NCI-H2196 treated with DMSO at 0.1 percent for 48 hours (cell line): Measurements from ENCODE around the gene UGT1A9.

Experiments
- DNase-seq: peaks from one replicate; lab custom pipeline; 2025; ENCODE audit not compliant: unreplicated experiment; lab: John Stamatoyannopoulos, UW

UGT1A9 gene

DNA sequence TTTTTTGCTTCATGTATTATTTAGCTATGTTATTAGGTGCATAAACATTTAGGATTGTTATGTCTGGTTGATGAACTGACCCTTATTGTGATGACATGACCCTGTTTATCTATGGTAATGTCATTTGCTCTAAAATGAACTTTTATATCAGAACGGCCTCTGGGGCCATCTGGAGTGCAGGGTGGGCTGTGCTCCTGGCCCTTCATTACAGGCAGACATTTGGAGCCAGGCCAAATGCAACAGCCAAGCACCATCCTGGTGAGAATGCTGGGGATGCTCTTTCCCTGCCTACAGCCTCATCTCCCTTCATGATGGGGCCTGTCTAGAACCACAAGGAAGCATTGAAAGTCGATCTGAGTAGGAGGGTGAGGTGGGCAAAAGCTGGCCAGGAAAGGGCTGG, 144.6 kb downstream of the UGT1A9 start:
- DNase-seq = no peak

GRCh38 chr2:233816771-233817170, 145.1 kb downstream of the UGT1A9 start:
- no peak for DNase-seq

- DNase-seq = no peak
Observed at GRCh38 chr2:233817361-233817911, 145.7 kb downstream of the UGT1A9 start.

DNA sequence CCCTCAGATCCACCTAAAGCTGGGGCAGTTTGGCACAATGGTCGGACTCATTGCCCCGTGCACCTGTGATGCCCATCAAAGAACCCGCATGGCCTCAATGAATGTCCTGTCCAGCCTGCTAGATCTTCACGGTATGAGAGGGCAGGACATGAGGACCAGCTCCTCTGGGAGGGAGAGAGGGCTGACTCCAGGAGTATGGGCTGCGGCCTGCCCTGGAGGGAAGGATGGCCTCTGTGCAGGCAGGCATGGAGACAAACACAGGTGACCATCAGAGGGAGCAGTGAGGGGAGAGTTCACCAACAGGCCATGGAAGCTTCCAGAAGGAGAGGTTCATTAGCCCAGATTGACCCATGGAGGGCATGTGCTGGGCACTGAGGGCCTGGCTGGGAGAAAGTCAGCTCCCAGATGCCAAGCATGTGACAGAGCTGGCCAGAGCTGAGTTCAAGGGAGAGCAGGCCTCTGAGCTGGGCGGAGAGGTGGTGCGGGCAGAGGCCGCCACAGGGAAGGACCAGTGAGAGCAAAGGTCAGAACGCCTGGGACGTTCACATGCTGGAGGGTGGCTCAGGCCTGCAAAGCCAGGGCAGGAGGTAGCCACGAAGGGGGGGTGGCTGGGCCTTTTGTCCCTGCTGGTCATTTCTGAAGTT, 146.4 kb downstream of the UGT1A9 start:
- DNase-seq = no peak

DNA sequence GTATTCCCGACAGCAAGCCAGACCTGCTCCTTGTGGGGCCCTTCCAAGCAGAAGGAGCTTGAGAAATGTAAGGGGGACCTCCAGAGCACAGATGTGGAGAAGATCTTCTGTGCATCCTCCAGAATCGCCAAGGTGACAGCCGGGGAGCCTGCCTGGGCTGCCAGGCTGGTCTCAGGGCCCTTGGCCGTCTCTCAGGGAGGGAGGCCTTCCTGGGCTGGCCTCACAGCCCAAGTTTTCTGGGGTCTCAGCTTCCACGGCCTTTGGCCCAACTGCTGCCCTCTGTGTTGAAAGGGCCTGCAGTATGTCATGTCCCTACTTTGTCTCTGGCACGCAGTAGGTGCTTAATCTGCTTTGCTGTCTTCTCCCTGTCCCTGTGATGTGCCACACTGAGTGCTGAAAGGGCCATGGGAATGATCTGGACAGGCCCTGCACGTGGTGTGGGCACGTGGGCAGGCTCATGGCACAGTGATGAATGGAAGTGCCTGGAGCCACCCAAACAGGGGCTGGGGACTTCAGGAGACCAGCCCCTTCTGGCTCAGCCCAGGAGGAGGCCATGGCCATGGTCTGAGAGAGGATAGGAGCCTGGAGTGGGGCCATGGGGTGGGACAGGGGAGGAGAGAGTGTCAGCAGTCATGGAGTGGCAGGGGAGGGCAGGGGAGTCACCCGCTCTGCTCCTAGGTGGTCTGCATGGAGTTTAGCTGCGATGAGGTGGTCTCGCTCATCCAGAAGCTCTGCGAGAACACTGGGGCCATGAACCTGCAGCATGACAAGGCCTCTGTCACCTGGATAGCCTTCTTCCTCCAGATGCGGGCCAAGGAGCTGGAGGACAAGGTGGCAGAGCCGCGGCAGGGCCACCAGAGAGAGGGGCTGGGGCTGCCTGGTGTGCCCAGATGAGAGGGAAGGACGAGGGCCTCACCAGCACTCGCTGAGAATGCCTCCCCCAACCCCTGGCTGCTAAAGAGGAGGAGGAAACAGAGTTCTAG, 147.2 kb downstream of the UGT1A9 start:
- no peak for DNase-seq

- DNase-seq = no peak
Observed at GRCh38 chr2:233819884-233820773, 148.4 kb downstream of the UGT1A9 start.

- no peak for DNase-seq
Observed at GRCh38 chr2:233820774-233821105, 149.0 kb downstream of the UGT1A9 start.

DNA sequence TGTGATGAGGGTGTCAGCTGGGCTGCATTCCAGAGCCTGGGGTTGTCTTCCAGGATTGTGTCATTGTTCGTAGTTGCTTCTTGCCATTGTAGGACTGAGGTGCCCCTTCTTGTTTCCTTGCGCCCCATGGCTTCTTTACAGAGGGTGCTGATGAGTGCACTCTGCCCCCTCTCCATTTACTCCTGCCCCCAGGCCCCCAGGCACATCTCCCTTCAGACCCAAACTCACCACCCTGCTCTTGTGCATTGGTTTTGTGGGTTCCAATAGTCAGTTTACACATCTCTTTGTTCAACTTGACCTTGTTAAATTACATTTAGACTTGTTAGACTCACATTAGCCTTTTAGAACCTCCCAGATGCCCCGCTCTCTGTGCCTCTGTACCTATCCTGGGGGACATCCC, 149.5 kb downstream of the UGT1A9 start:
- DNase-seq = no peak

GRCh38 chr2:233821709-233822100, 150.0 kb downstream of the UGT1A9 start:
- no peak for DNase-seq

DNA sequence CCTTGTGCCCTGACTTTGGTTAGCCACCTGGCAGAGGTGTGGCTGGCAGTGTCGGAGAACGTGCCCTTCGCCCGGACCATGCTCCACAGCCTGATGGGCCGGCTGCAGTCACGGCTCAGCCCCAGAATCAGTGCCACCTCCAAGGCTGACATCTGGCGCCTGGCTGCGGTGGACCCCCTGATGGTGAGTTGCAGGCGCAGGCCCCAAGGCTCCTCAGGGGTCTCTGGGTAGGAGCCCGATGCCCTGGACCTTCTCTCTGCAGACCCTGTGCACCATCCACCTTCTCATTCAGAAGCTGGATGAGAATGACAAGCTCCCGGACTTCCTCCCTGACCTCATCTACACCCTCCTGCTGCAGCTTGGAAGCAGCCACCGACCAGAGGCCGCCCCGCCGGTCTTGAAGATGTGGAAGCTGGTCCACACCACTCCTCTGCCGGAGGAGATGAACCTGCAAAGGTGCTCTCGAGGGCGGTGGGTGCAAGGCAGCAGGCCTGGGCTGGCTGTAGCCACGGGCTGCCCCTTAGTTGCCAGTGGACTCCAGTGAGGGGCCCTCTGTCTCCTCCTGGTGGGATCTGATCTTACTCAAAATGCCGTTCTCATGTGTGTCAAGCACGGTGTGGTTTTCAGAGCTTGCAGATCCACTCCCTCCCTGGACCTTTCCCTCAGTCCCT, 150.5 kb downstream of the UGT1A9 start:
- no peak for DNase-seq
